H9 (cell line): ENCODE measurements around the gene TMEM273. TPM values are rescaled to one million over a fixed set of nuclear protein-coding genes. Genes with fewer than 3 reads are reported as not detected.

Source experiments
- DNase-seq: peaks from one replicate; pipeline ENCODE4 v3.0.0-alpha.2; 2017
- H2AFZ ChIP-seq: one replicate; pipeline ENCODE4 v1.6.1; 2013; ENCODE audit warnings: mild to moderate bottlenecking, low read length, control low read depth, moderate library complexity
- H2AK5ac ChIP-seq: 2 replicates; pipeline ENCODE4 v1.6.1; 2013; ENCODE audit warnings: low read length, control low read depth, mixed read lengths; ENCODE audit not compliant: insufficient read length
- H2BK120ac ChIP-seq: one replicate; pipeline ENCODE4 v1.6.1; 2013; ENCODE audit warnings: low read depth, mild to moderate bottlenecking, low read length, control low read depth, inconsistent platforms; ENCODE audit not compliant: poor library complexity, severe bottlenecking
- H2BK12ac ChIP-seq: 2 replicates; pipeline ENCODE4 v1.6.1; 2013; ENCODE audit warnings: low read length, control low read depth, mixed read lengths, low read depth; ENCODE audit not compliant: insufficient read length
- H2BK15ac ChIP-seq: 2 replicates; pipeline ENCODE4 v1.6.1; 2013; ENCODE audit warnings: low read depth, low read length, control low read depth
- H2BK20ac ChIP-seq: one replicate; pipeline ENCODE4 v1.6.1; 2013; ENCODE audit warnings: low read depth, mild to moderate bottlenecking, low read length, control low read depth, inconsistent platforms; ENCODE audit not compliant: poor library complexity, severe bottlenecking
- H2BK5ac ChIP-seq: 2 replicates; pipeline ENCODE4 v1.6.1; 2013; ENCODE audit warnings: low read length, control low read depth, mixed read lengths; ENCODE audit not compliant: insufficient read length
- H3K14ac ChIP-seq: 2 replicates; pipeline ENCODE4 v1.6.1; 2013; ENCODE audit warnings: low read length, control low read depth; ENCODE audit not compliant: insufficient read depth
- H3K18ac ChIP-seq: 2 replicates; pipeline ENCODE4 v1.6.1; 2013; ENCODE audit warnings: low read depth, mild to moderate bottlenecking, mixed read lengths, low read length, control low read depth; ENCODE audit not compliant: insufficient read length
- H3K23ac ChIP-seq: 2 replicates; pipeline ENCODE4 v1.6.1; 2013; ENCODE audit warnings: low read length, control low read depth, mixed read lengths, low read depth; ENCODE audit not compliant: insufficient read length
- H3K23me2 ChIP-seq: 2 replicates; pipeline ENCODE4 v1.6.1; 2013; ENCODE audit warnings: low read depth, mild to moderate bottlenecking, mixed read lengths, low read length, control low read depth; ENCODE audit not compliant: insufficient read length, poor library complexity, severe bottlenecking
- H3K27ac ChIP-seq: 2 replicates; pipeline ENCODE4 v1.5.1; 2013; ENCODE audit warnings: low read length, control low read depth, mixed read lengths, low read depth; ENCODE audit not compliant: insufficient read length
- H3K27me3 ChIP-seq: 2 replicates; pipeline ENCODE4 v1.6.1; 2013; ENCODE audit warnings: low read length, control low read depth, inconsistent platforms; ENCODE audit not compliant: insufficient read depth
- H3K4ac ChIP-seq: 2 replicates; pipeline ENCODE4 v1.6.1; 2013; ENCODE audit warnings: low read depth, mild to moderate bottlenecking, control low read depth, inconsistent platforms, low read length, moderate library complexity
- H3K4me1 ChIP-seq: 2 replicates; pipeline ENCODE4 v1.6.1; 2013; ENCODE audit warnings: low read length, control low read depth, inconsistent platforms; ENCODE audit not compliant: insufficient read depth
- H3K4me2 ChIP-seq: 2 replicates; pipeline ENCODE4 v1.6.1; 2013; ENCODE audit warnings: low read length, control low read depth, mixed read lengths; ENCODE audit not compliant: insufficient read length, insufficient read depth
- H3K56ac ChIP-seq: 2 replicates; pipeline ENCODE4 v1.6.1; 2013; ENCODE audit warnings: low read depth, mild to moderate bottlenecking, mixed read lengths, low read length, control low read depth; ENCODE audit not compliant: insufficient read length
- H3K79me1 ChIP-seq: 2 replicates; pipeline ENCODE4 v1.6.1; 2013; ENCODE audit warnings: low read depth, mild to moderate bottlenecking, moderate library complexity, low read length, control low read depth, inconsistent platforms; ENCODE audit not compliant: insufficient read depth, poor library complexity, severe bottlenecking
- H3K79me2 ChIP-seq: 2 replicates; pipeline ENCODE4 v1.6.1; 2013; ENCODE audit warnings: low read length, control low read depth, inconsistent platforms; ENCODE audit not compliant: insufficient read depth
- H3K9ac ChIP-seq: 2 replicates; pipeline ENCODE4 v1.6.1; 2013; ENCODE audit warnings: low read length, control low read depth, mixed read lengths; ENCODE audit not compliant: insufficient read length; ENCODE audit errors: extremely low read depth
- H3K9me3 ChIP-seq: one replicate; pipeline ENCODE4 v1.6.1; 2013; ENCODE audit warnings: low read depth, low read length, inconsistent platforms; ENCODE audit not compliant: control insufficient read depth
- H3T11ph ChIP-seq: one replicate; pipeline ENCODE4 v1.6.1; 2013; ENCODE audit warnings: mild to moderate bottlenecking, low read length, control low read depth, inconsistent platforms
- H4K20me1 ChIP-seq: one replicate; pipeline ENCODE4 v1.6.1; 2013; ENCODE audit not compliant: control insufficient read depth, insufficient read length, insufficient read depth
- H4K5ac ChIP-seq: 2 replicates; pipeline ENCODE4 v1.6.1; 2013; ENCODE audit warnings: low read depth, mild to moderate bottlenecking, mixed read lengths, low read length, control low read depth; ENCODE audit not compliant: insufficient read length
- H4K8ac ChIP-seq: replicated peaks from 2 replicates; pipeline ENCODE4 v1.6.1; 2013; ENCODE audit warnings: low read length, control low read depth, mixed read lengths, low read depth; ENCODE audit not compliant: insufficient read length
- H4K91ac ChIP-seq: 2 replicates; pipeline ENCODE4 v1.6.1; 2013; ENCODE audit warnings: low read depth, mild to moderate bottlenecking, moderate library complexity, mixed read lengths, low read length, control low read depth; ENCODE audit not compliant: insufficient read length
- H3K27ac Mint-ChIP-seq, 3 experiments: 2 replicates in 2 of 3; 3 replicates in 1 of 3; pipeline ENCODE4 v1.8.0; 2020 to 2021; ENCODE audit warnings: mixed read lengths in 3 of 3, mild to moderate bottlenecking in 1 of 3, moderate library complexity in 1 of 3
- H3K27me3 Mint-ChIP-seq: 2 replicates; pipeline ENCODE4 v1.8.0; 2021; ENCODE audit warnings: low read depth, mild to moderate bottlenecking, moderate library complexity, mixed read lengths
- H3K36me3 Mint-ChIP-seq, 3 experiments: 2 replicates in 2 of 3; 3 replicates in 1 of 3; pipeline ENCODE4 v1.8.0; 2020 to 2021; ENCODE audit warnings: low read depth in 3 of 3, mixed read lengths in 3 of 3; ENCODE audit not compliant: insufficient read depth in 1 of 3
- H3K4me1 Mint-ChIP-seq, 2 experiments: 2 replicates each; pipeline ENCODE4 v1.8.0; 2020; ENCODE audit warnings: mixed read lengths in 2 of 2
- H3K4me3 Mint-ChIP-seq, 2 experiments: 2 replicates in 1 of 2; 3 replicates in 1 of 2; pipeline ENCODE4 v1.8.0; 2020 to 2021; ENCODE audit warnings: mild to moderate bottlenecking in 2 of 2, mixed read lengths in 2 of 2, moderate library complexity in 1 of 2
- H3K9me3 Mint-ChIP-seq, 2 experiments: 2 replicates in 1 of 2; 3 replicates in 1 of 2; pipeline ENCODE4 v1.8.0; 2020; ENCODE audit warnings: mild to moderate bottlenecking in 2 of 2, mixed read lengths in 2 of 2, moderate library complexity in 1 of 2
- CTCF ChIP-seq: fragments of 200-600 bp; sonication (generic); conservative IDR thresholded peaks from 3 replicates; pipeline ENCODE4 v1.8.0; 2021; ENCODE audit warnings: antibody characterized with exemption, mild to moderate bottlenecking
- WGBS: extraction: QIAGEN DNeasy Blood & Tissue Kit; methylation state at CpG from one replicate; pipeline ENCODE4 v1.1.7; 2013; ENCODE audit warnings: missing lambda C conversion rate, low lambda C conversion rate, mixed read lengths; ENCODE audit not compliant: insufficient read length; ENCODE audit errors: extremely low coverage; 5-methylcytosine and 5-hydroxymethylcytosine counted together
- total RNA-seq: library from RNA; stranded (reverse); gene quantifications from 2 replicates; pipeline ENCODE4 v1.2.1, GENCODE V29; 2021

The TMEM273 gene
- total RNA-seq, 1 experiment from 2014 or later, result not detected

GRCh38 chr10:49135575-49136313, 52.4 kb downstream of the TMEM273 start:
- WGBS, result no CpG with 5 or more reads among the region's 9 CpGs

More at GRCh38 chr10:49135575-49136313, 52.4 kb downstream of the TMEM273 start:
- H3K36me3 Mint-ChIP-seq, result no peaks in the 10 kb centered on the region; a peak in 1 of 7 replicates
- no peak overlapping the region for H2AK5ac ChIP-seq
- H3K4me1 ChIP-seq, result no peaks in the 10 kb centered on the region; the same call in 1 of the 2 replicates
- no peak overlapping the region for H3K4me2 ChIP-seq
- no peaks in the 10 kb centered on the region for H3K23me2 ChIP-seq
- H2BK15ac ChIP-seq, result no peak overlapping the region
- H2BK120ac ChIP-seq, result peak overlapping the region; percentile 57
- no peak overlapping the region for H2BK12ac ChIP-seq
- no peak for TF ChIP-seq CTCF
- no peak overlapping the region for H3K27ac ChIP-seq
- no peak overlapping the region for H2AFZ ChIP-seq
- peaks cover 9 to 12% of the 10 kb centered on the region in 2 experiments for H3K4me1 Mint-ChIP-seq
- peaks cover 6% of the 10 kb centered on the region; the same call in 1 of the 2 replicates for H3K27me3 Mint-ChIP-seq
- no peaks in the 10 kb centered on the region for H4K20me1 ChIP-seq
- H3K23ac ChIP-seq, result no peak overlapping the region
- H4K91ac ChIP-seq, result no peak overlapping the region
- no peak overlapping the region for H3K56ac ChIP-seq
- H3K79me2 ChIP-seq, result no peaks in the 10 kb centered on the region
- no peak overlapping the region for H3K9ac ChIP-seq
- no peaks in the 10 kb centered on the region for H3K9me3 ChIP-seq
- H2BK5ac ChIP-seq, result no peak overlapping the region
- no peak overlapping the region for H3K4me3 Mint-ChIP-seq
- no peak overlapping the region for H4K8ac ChIP-seq
- no peak overlapping the region for H3K14ac ChIP-seq
- no peaks in the 10 kb centered on the region for H3K27me3 ChIP-seq
- no peaks in the 10 kb centered on the region for H3K79me1 ChIP-seq
- DNase-seq, result no peak
- H2BK20ac ChIP-seq, result no peak overlapping the region
- peaks cover 0 to 2% of the 10 kb centered on the region in 2 experiments; a peak in 2 of 5 replicates for H3K9me3 Mint-ChIP-seq
- no peak overlapping the region for H4K5ac ChIP-seq
- H3K4ac ChIP-seq, result no peak overlapping the region
- no peak overlapping the region for H3T11ph ChIP-seq
- H3K18ac ChIP-seq, result no peak overlapping the region
- no peak overlapping the region for H3K27ac Mint-ChIP-seq
